Left ventricle myocardium superior (tissue), 1 donor: Measurements from ENCODE around the gene VMP1. TPM values are rescaled to one million over a fixed set of nuclear protein-coding genes. Genes with fewer than 3 reads are reported as not detected.
"Not testable (repeated sequence)": the region's sequence is repeated elsewhere in the genome, so short reads cannot be mapped to it uniquely, and the experiment has no call there.

Experiments used
- ATAC-seq: fragments of 200-7000 bp; cut with Tn5 transposase; one replicate; pipeline ENCODE4 v1.9.1; 2020; ENCODE audit warnings: mild to moderate bottlenecking, moderate library complexity
- DNase-seq: peaks from one replicate; pipeline ENCODE4 v3.0.0-alpha.2; 2020
- intact Hi-C: fragments of 100-400 bp; cut with micrococcal nuclease; formaldehyde crosslinking; loops from one replicate; pipeline ENCODE4 v1.11.0; 2022
- total RNA-seq: library from RNA; stranded (reverse); fragmentation: NEBNext Ultra II Directional; extraction: Animal tissue kit (Norgen Biotek cat#: 25700); gene quantifications from one replicate; pipeline ENCODE4 v1.2.1, GENCODE V29; 2021
- donor health status: DM: no; HTN: yes; CAD: no; lungs with severe emphysema.

The VMP1 gene
- total RNA-seq, 1 donor from 2014 or later, result 55.9 TPM

GRCh38 chr17:59766491-59766890, 59.0 kb downstream of the VMP1 start:
- intact Hi-C loops, result no loop called here
- ATAC-seq, result no peak
- DNase-seq, result no peak

- DNase-seq, result no peak
- ATAC-seq, result no peak
- intact Hi-C loops, result no loop called here
Observed at GRCh38 chr17:59767176-59767575, 59.7 kb downstream of the VMP1 start.

- no peak for ATAC-seq
- no peak for DNase-seq
- intact Hi-C loops, result no loop called here
Observed at GRCh38 chr17:59769887-59770286, 62.4 kb downstream of the VMP1 start.

GRCh38 chr17:59771093-59771492, 63.6 kb downstream of the VMP1 start:
- intact Hi-C loops, result no loop called here

GRCh38 chr17:59775786-59776350, 68.4 kb downstream of the VMP1 start:
- ATAC-seq, result no peak
- no peak for DNase-seq
- intact Hi-C loops, result no loop called here

More at GRCh38 chr17:59771093-59771492, 63.6 kb downstream of the VMP1 start:
- no peak for ATAC-seq
- no peak for DNase-seq

- ATAC-seq (no peak), DNase-seq (no peak)
- intact Hi-C loops, result no loop called here
Observed at GRCh38 chr17:59776577-59776976, 69.1 kb downstream of the VMP1 start.

GRCh38 chr17:59777033-59777432, 69.6 kb downstream of the VMP1 start:
- DNase-seq, result no peak
- ATAC-seq, result no peak
- intact Hi-C loops, result no loop called here

- intact Hi-C loops, result no loop called here
- DNase-seq (no peak), ATAC-seq (no peak)
Observed at GRCh38 chr17:59778996-59779395, 71.5 kb downstream of the VMP1 start.

GRCh38 chr17:59779521-59779920, 72.1 kb downstream of the VMP1 start:
- ATAC-seq (no peak), DNase-seq (no peak)
- intact Hi-C loops, result no loop called here

GRCh38 chr17:59780548-59780947, 73.1 kb downstream of the VMP1 start:
- intact Hi-C loops, DNase-seq, ATAC-seq: not testable (repeated sequence)

- DNase-seq (no peak), ATAC-seq (no peak)
- intact Hi-C loops, result no loop called here
Observed at GRCh38 chr17:59783221-59784047, 76.0 kb downstream of the VMP1 start.

- DNase-seq (no peak), ATAC-seq (no peak)
- intact Hi-C loops, result no loop called here
Observed at GRCh38 chr17:59785091-59785799, 77.8 kb downstream of the VMP1 start.

- no peak for ATAC-seq
Observed at GRCh38 chr17:59786213-59786535, 78.7 kb downstream of the VMP1 start.

GRCh38 chr17:59786536-59787319, 79.3 kb downstream of the VMP1 start:
- intact Hi-C loops, result no loop called here
- ATAC-seq, result peak; percentile 87

More at GRCh38 chr17:59786213-59786535, 78.7 kb downstream of the VMP1 start:
- DNase-seq, result no peak
- intact Hi-C loops, result no loop called here

GRCh38 chr17:59789849-59790248, 82.4 kb downstream of the VMP1 start:
- DNase-seq, ATAC-seq, intact Hi-C loops: not testable (repeated sequence)

More at GRCh38 chr17:59786536-59787319, 79.3 kb downstream of the VMP1 start:
- no peak for DNase-seq

- DNase-seq, ATAC-seq, intact Hi-C loops: not testable (repeated sequence)
Observed at GRCh38 chr17:59790418-59790817, 83.0 kb downstream of the VMP1 start.

GRCh38 chr17:59790910-59791309, 83.5 kb downstream of the VMP1 start:
- no peak for DNase-seq
- intact Hi-C loops, result no loop called here
- ATAC-seq, result no peak

GRCh38 chr17:59791603-59792457, 84.4 kb downstream of the VMP1 start:
- DNase-seq, result no peak
- intact Hi-C loops, result no loop called here
- no peak for ATAC-seq

GRCh38 chr17:59792458-59792823, 85.0 kb downstream of the VMP1 start:
- intact Hi-C loops, DNase-seq, ATAC-seq: not testable (repeated sequence)
